Measurements from ENCODE around the gene ATP2A3. TPM values are rescaled to one million over a fixed set of nuclear protein-coding genes. Genes with fewer than 3 reads are reported as not detected.

Gene ATP2A3
- total RNA-seq, 4 donors from 2014 or later = 142 to 300 (median 208) TPM

- no peaks in the 10 kb centered on the region for H3K27me3 ChIP-seq
- H3K9me3 ChIP-seq = no peaks in the 10 kb centered on the region
- DNase-seq = no peak
- H3K36me3 ChIP-seq = no peaks in the 10 kb centered on the region
- intact Hi-C loops (cut with DNase I; ENCODE audit: low total_unique reads) = no loop called here
- in situ Hi-C loops (cut with MboI; ENCODE audit: low pct_ligation_motif_present in 1 of 4, low pct_unique_long_range_greater_than_20kb in 1 of 4, low sequenced_read_pairs in 3 of 4) = no loop called here
- TF ChIP-seq EP300 (IDR thresholded peaks at IDR 0.05; ENCODE audit: low read depth) = no peak
- TF ChIP-seq POLR2AphosphoS5 (IDR thresholded peaks at IDR 0.05) = no peak
- no peak for TF ChIP-seq CTCF (IDR thresholded peaks at IDR 0.05)
- no peak for TF ChIP-seq POLR2A (IDR thresholded peaks at IDR 0.05)
- no peak overlapping the region for H3K4me3 ChIP-seq
- peak overlapping the region in 3 of 4 donors; percentile 55 to 63 (median 61) for H3K27ac ChIP-seq
- WGBS, 2 donors (ENCODE audit: low coverage in 1 of 2) = 85% methylated on average over 16 of the region's 17 CpGs; no CpG with 5 or more reads in 1 of the 2 donors
- H3K4me1 ChIP-seq = peaks cover 0 to 3% (median 0%) of the 10 kb centered on the region in 4 donors
These were observed 38.4 kb downstream of the ATP2A3 start for GRCh38 chr17:3925684-3926485.

- H3K27ac ChIP-seq = peak overlapping the region; percentile 33 to 63 (median 58)
- H3K4me3 ChIP-seq = no peak overlapping the region
- 76% methylated on average over 40 of the region's 40 CpGs; no CpG with 5 or more reads in 1 of the 2 donors for WGBS, 2 donors (ENCODE audit: low coverage in 1 of 2)
- intact Hi-C loops (cut with DNase I; ENCODE audit: low total_unique reads) = no loop called here
- H3K36me3 ChIP-seq = no peaks in the 10 kb centered on the region
- no peaks in the 10 kb centered on the region for H3K27me3 ChIP-seq
- H3K4me1 ChIP-seq = peaks cover 0 to 3% (median 0%) of the 10 kb centered on the region in 4 donors
- DNase-seq = peak; percentile 35
- H3K9me3 ChIP-seq = no peaks in the 10 kb centered on the region
- in situ Hi-C loops (cut with MboI; ENCODE audit: low pct_ligation_motif_present in 1 of 4, low pct_unique_long_range_greater_than_20kb in 1 of 4, low sequenced_read_pairs in 3 of 4) = no loop called here
- TF ChIP-seq POLR2A (IDR thresholded peaks at IDR 0.05) = no peak
These were observed 39.5 kb downstream of the ATP2A3 start for GRCh38 chr17:3924512-3925350.

GRCh38 chr17:3923466-3924190 is 40.6 kb downstream of the ATP2A3 start:
- H3K4me3 ChIP-seq = no peak overlapping the region
- no peaks in the 10 kb centered on the region for H3K36me3 ChIP-seq
- in situ Hi-C loops (cut with MboI; ENCODE audit: low pct_ligation_motif_present in 1 of 4, low pct_unique_long_range_greater_than_20kb in 1 of 4, low sequenced_read_pairs in 3 of 4) = no loop called here
- no peaks in the 10 kb centered on the region for H3K27me3 ChIP-seq
- no peaks in the 10 kb centered on the region for H3K9me3 ChIP-seq
- no peak overlapping the region for H3K27ac ChIP-seq
- no peak for DNase-seq
- no peak for TF ChIP-seq CTCF (IDR thresholded peaks at IDR 0.05)
- TF ChIP-seq EP300 (IDR thresholded peaks at IDR 0.05; ENCODE audit: low read depth) = no peak
- no peak for TF ChIP-seq POLR2AphosphoS5 (IDR thresholded peaks at IDR 0.05)
- H3K4me1 ChIP-seq = peaks cover 0 to 11% (median 2%) of the 10 kb centered on the region in 4 donors
- intact Hi-C loops (cut with DNase I; ENCODE audit: low total_unique reads) = no loop called here
- WGBS, 2 donors (ENCODE audit: low coverage in 1 of 2) = 78 to 80% methylated on average over 3 to 18 of the region's 18 CpGs

GRCh38 chr17:3922765-3923164 is 41.5 kb downstream of the ATP2A3 start:
- no peaks in the 10 kb centered on the region for H3K36me3 ChIP-seq
- H3K27ac ChIP-seq = no peak overlapping the region
- TF ChIP-seq CTCF (IDR thresholded peaks at IDR 0.05) = no peak
- TF ChIP-seq POLR2AphosphoS5 (IDR thresholded peaks at IDR 0.05) = no peak
- no peak for TF ChIP-seq EP300 (IDR thresholded peaks at IDR 0.05; ENCODE audit: low read depth)
- TF ChIP-seq POLR2A (IDR thresholded peaks at IDR 0.05) = no peak
- in situ Hi-C loops (cut with MboI; ENCODE audit: low pct_ligation_motif_present in 1 of 4, low pct_unique_long_range_greater_than_20kb in 1 of 4, low sequenced_read_pairs in 3 of 4) = no loop called here
- 75 to 87% methylated on average over 4 to 7 of the region's 7 CpGs for WGBS, 2 donors (ENCODE audit: low coverage in 1 of 2)
- H3K9me3 ChIP-seq = no peaks in the 10 kb centered on the region
- no peak overlapping the region for H3K4me3 ChIP-seq
- intact Hi-C loops (cut with DNase I; ENCODE audit: low total_unique reads) = no loop called here
- H3K27me3 ChIP-seq = no peaks in the 10 kb centered on the region
- peaks cover 0 to 13% (median 4%) of the 10 kb centered on the region in 4 donors for H3K4me1 ChIP-seq
- DNase-seq = no peak

Data from transverse colon (tissue), 4 donors.